H1 (cell line): ENCODE results near the gene SLC37A1. TPM values are rescaled to one million over a fixed set of nuclear protein-coding genes. Genes with fewer than 3 reads are reported as not detected.

Source experiments
- BACH1 ChIP-seq: IDR thresholded peaks from 2 replicates; pipeline ENCODE4 v1.6.1; 2012; ENCODE audit warnings: low read length, improper control_type of control experiment
- EGR1 ChIP-seq: IDR thresholded peaks from 2 replicates; pipeline ENCODE4 v1.6.1; 2011; ENCODE audit warnings: low read depth, low read length, borderline replicate concordance
- GTF2F1 ChIP-seq: IDR thresholded peaks from 2 replicates; pipeline ENCODE4 v1.6.1; 2012; ENCODE audit warnings: low read depth, low read length, improper control_type of control experiment, borderline replicate concordance
- HDAC6 ChIP-seq: IDR thresholded peaks from one replicate; pipeline ENCODE4 v1.7.1; 2012; ENCODE audit warnings: low read depth, mild to moderate bottlenecking, inconsistent platforms, low read length, moderate library complexity
- MAFK ChIP-seq: IDR thresholded peaks from 2 replicates; pipeline ENCODE4 v1.6.1; 2012; ENCODE audit warnings: low read depth, mild to moderate bottlenecking, improper control_type of control experiment, low read length
- POU5F1 ChIP-seq: IDR thresholded peaks from 2 replicates; pipeline ENCODE4 v1.6.1; 2011; ENCODE audit warnings: low read depth, mild to moderate bottlenecking, low read length, moderate library complexity
- TAF1 ChIP-seq: IDR thresholded peaks from 2 replicates; pipeline ENCODE4 v1.6.1; 2011; ENCODE audit warnings: mild to moderate bottlenecking, low read depth, low read length
- TCF12 ChIP-seq: IDR thresholded peaks from 2 replicates; pipeline ENCODE4 v1.6.1; 2011; ENCODE audit warnings: low read depth, mild to moderate bottlenecking, low read length
- polyA plus RNA-seq, 7 experiments: library from polyadenylated mRNA; depleted of rRNA in 3 of 7; stranded (reverse) in 5 of 7; unstranded in 2 of 7; fragments of >200 nt in 5 of 7; fragments of 200-250 nt in 2 of 7; gene quantifications; 1 replicate in 5 of 7; 2 replicates in 1 of 7; 4 replicates in 1 of 7; pipeline versions ENCODE4 v1.2.1 to v1.2.3, GENCODE V29; 2011 to 2013; ENCODE audit warnings: missing spikeins in 2 of 7, mixed read lengths in 2 of 7
- total RNA-seq: library from RNA; stranded (reverse); fragmentation: NEBNext Ultra II Directional; extraction: Animal tissue kit (Norgen Biotek cat#: 25700); gene quantifications from 2 replicates; pipeline ENCODE4 v1.2.1, GENCODE V29; 2021

SLC37A1 gene
- total and polyA plus RNA-seq, 2 of the 8 experiments (the other 6 are each of a cell fraction or from before 2014, with no cell fraction given): 15.6 to 30.9 TPM

DNA sequence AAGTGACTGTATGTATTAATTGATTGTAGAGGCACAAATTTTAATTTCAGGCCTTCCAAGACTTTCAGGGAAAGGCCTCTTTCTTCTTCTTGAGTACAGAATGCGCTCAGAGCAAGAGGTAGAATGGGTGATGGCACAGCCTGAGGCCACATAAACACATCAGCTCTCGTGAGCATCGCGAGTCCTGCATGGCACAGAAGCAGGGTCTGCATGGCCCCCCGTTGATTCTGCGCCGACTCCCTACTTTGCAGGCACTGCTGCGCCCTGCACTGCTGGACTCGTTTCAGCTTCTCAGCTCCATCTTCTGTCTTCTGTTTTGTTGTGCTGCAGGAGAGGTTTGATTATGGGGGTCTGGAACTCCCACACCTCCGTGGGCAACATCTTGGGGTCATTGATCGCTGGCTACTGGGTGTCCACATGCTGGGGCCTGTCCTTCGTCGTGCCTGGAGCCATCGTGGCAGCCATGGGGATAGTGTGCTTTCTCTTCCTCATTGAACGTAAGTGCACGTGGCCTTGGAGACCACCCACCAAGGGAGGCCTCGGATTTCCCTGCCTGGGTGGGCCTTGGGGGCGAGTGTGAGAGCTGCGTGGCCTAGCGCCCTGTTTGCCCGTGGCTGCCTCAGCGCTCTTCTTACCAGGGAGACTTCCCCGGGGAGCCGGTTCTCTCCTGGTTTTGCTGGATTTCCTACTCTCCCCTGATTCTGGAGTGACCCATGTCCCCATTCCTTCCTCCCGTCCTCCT is 29.6 kb downstream of the SLC37A1 start (continued):
- TF ChIP-seq TCF12: no peak
- no peak for TF ChIP-seq EGR1
- TF ChIP-seq HDAC6: no peak
- no peak for TF ChIP-seq TAF1
- no peak for TF ChIP-seq BACH1
- TF ChIP-seq MAFK: no peak
- TF ChIP-seq POU5F1: no peak
- TF ChIP-seq GTF2F1: no peak
- TF ChIP-seq, all 59 proteins: peak for 0
